Gastrocnemius medialis (tissue), 4 donors: ENCODE results near the gene ZIC2.

ENCODE experiments used
- CTCF ChIP-seq, 5 experiments: fragments of 450-650 bp in 3 of 5; fragments of 200-600 bp in 2 of 5; sonication (generic) in 2 of 5; IDR thresholded peaks in 4 of 5; conservative IDR thresholded peaks in 1 of 5; 1 replicate in 4 of 5; 2 replicates in 1 of 5; pipeline ENCODE4 v1.5.1; 2016 to 2019; ENCODE audit warnings: antibody characterized with exemption in 5 of 5, mild to moderate bottlenecking in 3 of 5, moderate library complexity in 3 of 5
- POLR2A ChIP-seq, 2 donors: fragments of 450-650 bp; IDR thresholded peaks; one replicate each; pipeline ENCODE4 v1.6.1; 2017; ENCODE audit warnings: antibody characterized with exemption in 2 of 2, mild to moderate bottlenecking in 2 of 2, moderate library complexity in 2 of 2

DNA sequence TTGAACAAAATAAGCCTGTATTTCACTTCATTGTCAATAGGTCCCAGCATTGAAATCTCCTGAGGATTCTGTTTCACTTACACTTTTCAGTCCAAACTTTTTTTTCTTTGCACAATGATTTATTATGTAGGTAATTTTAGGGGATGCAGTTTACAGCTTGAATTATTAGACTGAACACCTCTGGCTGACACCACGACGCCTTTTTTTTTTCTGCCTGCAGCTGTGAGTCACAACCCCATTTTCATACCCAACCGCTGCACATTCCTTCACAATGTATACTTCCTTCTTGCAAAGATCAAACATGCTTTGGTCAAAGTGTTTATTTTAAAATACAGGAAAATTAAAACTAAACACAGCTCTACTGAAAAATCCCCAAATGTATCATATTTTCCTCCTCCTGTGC is 11.4 kb downstream of the ZIC2 start:
- TF ChIP-seq POLR2A (IDR thresholded peaks at IDR 0.05) = no peak
- TF ChIP-seq CTCF (IDR thresholded peaks at IDR 0.05 in 4 of 5, conservative IDR thresholded peaks at IDR 0.05 in 1 of 5) = no peak
